ENCODE results near the gene CLDN4. TPM values are rescaled to one million over a fixed set of nuclear protein-coding genes. Genes with fewer than 3 reads are reported as not detected.

CLDN4 gene
- polyA plus RNA-seq, 1 donor (not counting 4 experiments of a cell fraction or from before 2014, with no cell fraction given), result 7.2 TPM

GRCh38 chr7:73870041-73870492, 39.3 kb downstream of the CLDN4 start:
- Histone ChIP-seq H3K27ac (ENCODE audit: control insufficient read depth, insufficient read depth, low read length) (no peak overlapping the region), H3K9me1 (ENCODE audit: control insufficient read depth, extremely low read depth, insufficient read depth, low read length) (no peaks in the 10 kb centered on the region), H3K9me3 (ENCODE audit: control insufficient read depth, low read depth, low read length) (no peaks in the 10 kb centered on the region), H2AFZ (ENCODE audit: control insufficient read depth, low read length) (no peak overlapping the region), H3K4me1 (ENCODE audit: control insufficient read depth, extremely low read depth, insufficient read depth, low read length) (no peaks in the 10 kb centered on the region), H4K20me1 (ENCODE audit: control insufficient read depth, extremely low read depth, insufficient read depth, low read length) (no peaks in the 10 kb centered on the region), H3K4me3 (ENCODE audit: control insufficient read depth in 2 of 3, extremely low read depth in 1 of 3, insufficient read depth in 2 of 3, low read depth in 1 of 3, low read length in 3 of 3) (no peak overlapping the region), H3K36me3 (ENCODE audit: control insufficient read depth in 2 of 2, extremely low read depth in 1 of 2, insufficient read depth in 2 of 2, low read length in 2 of 2) (no peaks in the 10 kb centered on the region), H3K9ac (ENCODE audit: control insufficient read depth, extremely low read depth, insufficient read depth, low read length) (no peak overlapping the region), H3K27me3 (ENCODE audit: control insufficient read depth, extremely low read depth, insufficient read depth, low read length) (no peaks in the 10 kb centered on the region), H3K79me2 (ENCODE audit: control insufficient read depth, insufficient read depth, low read length) (no peaks in the 10 kb centered on the region), H3K4me2 (ENCODE audit: control insufficient read depth, extremely low read depth, insufficient read depth, low read depth, low read length) (no peak overlapping the region)
- no peak for TF ChIP-seq CTCF (optimal IDR thresholded peaks at IDR 0.05 in 1 of 3, IDR thresholded peaks at IDR 0.05 in 1 of 3, conservative IDR thresholded peaks at IDR 0.05 in 1 of 3; ENCODE audit: extremely low read depth in 1 of 3, insufficient read depth in 2 of 3, low read length in 3 of 3)
- no peak for TF ChIP-seq EZH2 (IDR thresholded peaks at IDR 0.05; ENCODE audit: low read length)
- FAIRE-seq (no peak), DNase-seq (ENCODE audit: low read depth, low spot score) (no peak)
- dilution Hi-C loops (cut with MboI; ENCODE audit: extremely low pct_ligation_motif_present, low sequenced_read_pairs), result loop anchor here (25.0 kb wide), 1 partner anchor 92 kb away; no protein-coding TSS in a partner anchor

- H3K4me3 ChIP-seq (ENCODE audit: control insufficient read depth in 2 of 3, extremely low read depth in 1 of 3, insufficient read depth in 2 of 3, low read depth in 1 of 3, low read length in 3 of 3), result no peak overlapping the region
- dilution Hi-C loops (cut with MboI; ENCODE audit: extremely low pct_ligation_motif_present, low sequenced_read_pairs), result loop anchor here (25.0 kb wide), 1 partner anchor 91 kb away; no protein-coding TSS in a partner anchor
These were observed 40.6 kb downstream of the CLDN4 start for GRCh38 chr7:73871163-73872011.

More at GRCh38 chr7:73871163-73872011, 40.6 kb downstream of the CLDN4 start:
- Histone ChIP-seq H3K27me3 (ENCODE audit: control insufficient read depth, extremely low read depth, insufficient read depth, low read length) (no peaks in the 10 kb centered on the region), H3K36me3 (ENCODE audit: control insufficient read depth in 2 of 2, extremely low read depth in 1 of 2, insufficient read depth in 2 of 2, low read length in 2 of 2) (no peaks in the 10 kb centered on the region), H3K79me2 (ENCODE audit: control insufficient read depth, insufficient read depth, low read length) (no peaks in the 10 kb centered on the region), H2AFZ (ENCODE audit: control insufficient read depth, low read length) (no peak overlapping the region), H3K4me1 (ENCODE audit: control insufficient read depth, extremely low read depth, insufficient read depth, low read length) (no peaks in the 10 kb centered on the region), H3K4me2 (ENCODE audit: control insufficient read depth, extremely low read depth, insufficient read depth, low read depth, low read length) (no peak overlapping the region), H3K27ac (ENCODE audit: control insufficient read depth, insufficient read depth, low read length) (no peak overlapping the region), H3K9me3 (ENCODE audit: control insufficient read depth, low read depth, low read length) (no peaks in the 10 kb centered on the region), H3K9me1 (ENCODE audit: control insufficient read depth, extremely low read depth, insufficient read depth, low read length) (no peaks in the 10 kb centered on the region), H4K20me1 (ENCODE audit: control insufficient read depth, extremely low read depth, insufficient read depth, low read length) (no peaks in the 10 kb centered on the region), H3K9ac (ENCODE audit: control insufficient read depth, extremely low read depth, insufficient read depth, low read length) (no peak overlapping the region)
- FAIRE-seq (no peak), DNase-seq (ENCODE audit: low read depth, low spot score) (no peak)
- no peak for TF ChIP-seq EZH2 (IDR thresholded peaks at IDR 0.05; ENCODE audit: low read length)
- TF ChIP-seq CTCF (optimal IDR thresholded peaks at IDR 0.05 in 1 of 3, IDR thresholded peaks at IDR 0.05 in 1 of 3, conservative IDR thresholded peaks at IDR 0.05 in 1 of 3; ENCODE audit: extremely low read depth in 1 of 3, insufficient read depth in 2 of 3, low read length in 3 of 3), result no peak
